Renal pelvis (tissue), 4 donors: ENCODE data around the gene PSAT1. TPM values are rescaled to one million over a fixed set of nuclear protein-coding genes. Genes with fewer than 3 reads are reported as not detected.

Source experiments
- DNase-seq: peaks from one replicate; pipeline ENCODE4 v3.0.0-alpha.2; 2013
- polyA plus RNA-seq, 3 donors: library from polyadenylated mRNA; unstranded; fragments of 120-200 nt; gene quantifications; one replicate each; pipeline ENCODE4 v1.2.1, GENCODE V29; 2013; ENCODE audit not compliant: insufficient read length in 3 of 3

Gene PSAT1
- polyA plus RNA-seq, 3 donors: 71.1 to 73.4 (median 72.4) TPM

- DNase-seq: no peak
Measured at GRCh38 chr9:78357165-78357873, 60.4 kb downstream of the PSAT1 start.

- no peak for DNase-seq
Measured at GRCh38 chr9:78358329-78359051, 61.6 kb downstream of the PSAT1 start.

DNA sequence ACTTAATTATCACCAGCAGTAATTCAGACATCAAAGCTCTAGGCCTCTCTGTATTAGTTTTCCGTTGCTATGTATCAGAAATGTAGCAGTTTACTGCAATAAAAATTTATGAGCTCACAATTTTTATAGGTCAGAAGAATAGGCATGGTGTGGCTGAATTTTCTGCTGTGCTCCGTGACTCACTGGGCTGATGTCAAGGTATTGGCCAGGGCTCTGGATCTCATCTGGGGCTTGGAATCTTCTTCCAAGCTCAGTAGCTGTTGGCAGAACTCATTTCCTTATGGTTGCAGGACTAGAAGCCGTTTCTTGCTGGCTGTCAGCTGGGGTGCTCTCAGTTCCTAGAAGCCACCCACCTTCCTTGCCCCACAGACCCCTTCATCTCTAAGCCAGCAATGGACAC lies 66.3 kb downstream of the PSAT1 start:
- no peak for DNase-seq

- DNase-seq: no peak
Measured at GRCh38 chr9:78365748-78366697, 69.1 kb downstream of the PSAT1 start.

GRCh38 chr9:78366827-78367226 lies 69.9 kb downstream of the PSAT1 start:
- DNase-seq: no peak

DNA sequence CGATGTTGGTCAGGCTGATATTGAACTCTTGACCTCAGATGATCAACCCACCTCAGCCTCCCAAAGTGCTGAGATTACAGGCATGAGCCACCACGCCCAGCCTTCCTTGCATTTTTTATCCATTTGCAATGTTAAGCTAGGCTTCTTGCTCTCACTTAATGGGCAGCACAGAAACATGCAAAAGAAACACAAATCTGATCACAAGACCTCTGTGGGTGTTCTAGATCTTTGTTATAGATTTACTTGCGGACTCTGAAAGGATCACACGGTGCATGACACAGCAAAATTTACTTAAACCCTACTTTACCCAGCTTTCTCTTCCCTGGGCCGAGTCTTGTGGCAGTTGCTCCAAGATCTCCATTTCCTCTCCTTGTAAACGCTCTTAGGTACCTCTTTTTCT lies 71.3 kb downstream of the PSAT1 start:
- DNase-seq: no peak

DNA sequence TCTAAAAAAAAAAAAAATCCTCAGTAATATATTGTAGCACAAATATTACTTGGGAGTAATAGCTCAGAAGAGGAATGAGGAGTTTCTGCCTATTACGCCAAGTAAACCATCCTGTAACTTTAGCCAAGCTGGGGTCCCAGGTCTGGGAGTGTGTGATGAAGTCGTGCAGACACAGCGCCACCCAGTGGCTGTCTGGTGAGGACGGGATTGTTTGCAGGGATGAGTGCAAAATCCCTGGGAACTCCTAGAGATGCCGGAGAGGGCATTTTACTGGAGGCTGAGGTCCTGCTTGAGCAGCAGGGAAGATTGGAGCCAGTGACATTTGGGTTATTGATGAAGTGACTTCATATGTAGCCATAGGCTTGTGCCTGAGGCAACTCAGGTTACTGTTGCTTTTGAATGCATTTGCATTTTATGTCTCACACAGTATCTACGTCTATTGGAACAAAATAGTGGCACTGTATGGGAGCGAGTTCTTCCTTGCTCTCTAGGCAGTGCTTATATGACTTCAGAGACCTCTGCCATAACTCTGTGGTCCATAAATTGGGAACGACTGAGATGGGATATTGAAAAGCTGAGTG lies 72.8 kb downstream of the PSAT1 start:
- DNase-seq: peak; percentile 85

DNA sequence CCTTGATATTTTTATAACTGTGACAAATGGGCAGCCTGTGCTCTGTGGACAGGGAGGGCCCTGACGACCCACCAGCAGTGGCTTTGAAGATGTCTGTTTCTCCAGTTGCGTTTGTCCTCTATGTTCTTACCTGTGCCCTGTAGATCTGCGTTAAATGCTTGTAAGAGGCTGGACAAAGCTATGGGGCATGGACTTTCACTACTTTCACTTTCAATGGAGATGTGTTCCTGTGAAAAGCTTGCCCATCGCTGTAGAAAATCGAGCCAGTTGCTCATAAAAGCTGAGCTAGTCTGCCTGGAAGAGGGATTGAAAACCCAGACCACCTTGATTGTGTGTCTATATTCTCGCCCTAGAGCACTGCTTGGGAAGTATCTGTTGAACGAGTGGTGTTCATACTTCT lies 74.1 kb downstream of the PSAT1 start:
- DNase-seq: no peak

- no peak for DNase-seq
Measured at GRCh38 chr9:78371981-78372380, 75.1 kb downstream of the PSAT1 start.

Other genes with a start within 250 kb of the PSAT1 start
- gene CEP78, start 61.0 kb upstream of the PSAT1 start, polyA plus RNA-seq: 10 to 100 TPM; 28.1 to 38.7 (median 37.3) TPM